NB4 (cell line): ENCODE measurements around the gene TCF12.

Experiments
- MYC ChIP-seq: IDR thresholded peaks from 2 replicates; pipeline ENCODE4 v1.6.1; 2011; ENCODE audit warnings: low read depth, low read length
- POLR2A ChIP-seq: IDR thresholded peaks from 2 replicates; pipeline ENCODE4 v1.6.1; 2011; ENCODE audit warnings: mild to moderate bottlenecking; ENCODE audit not compliant: insufficient read length; ENCODE audit errors: extremely low read depth
- TF ChIP-seq, protein P1 (sequence below): IDR thresholded peaks from one replicate; pipeline ENCODE4 v1.5.1; 2012; ENCODE audit warnings: low read depth, low read length
- TF ChIP-seq, protein P2 (sequence below): IDR thresholded peaks from 2 replicates; pipeline ENCODE4 v1.6.1; 2011; ENCODE audit warnings: low read depth, low read length

DNA sequence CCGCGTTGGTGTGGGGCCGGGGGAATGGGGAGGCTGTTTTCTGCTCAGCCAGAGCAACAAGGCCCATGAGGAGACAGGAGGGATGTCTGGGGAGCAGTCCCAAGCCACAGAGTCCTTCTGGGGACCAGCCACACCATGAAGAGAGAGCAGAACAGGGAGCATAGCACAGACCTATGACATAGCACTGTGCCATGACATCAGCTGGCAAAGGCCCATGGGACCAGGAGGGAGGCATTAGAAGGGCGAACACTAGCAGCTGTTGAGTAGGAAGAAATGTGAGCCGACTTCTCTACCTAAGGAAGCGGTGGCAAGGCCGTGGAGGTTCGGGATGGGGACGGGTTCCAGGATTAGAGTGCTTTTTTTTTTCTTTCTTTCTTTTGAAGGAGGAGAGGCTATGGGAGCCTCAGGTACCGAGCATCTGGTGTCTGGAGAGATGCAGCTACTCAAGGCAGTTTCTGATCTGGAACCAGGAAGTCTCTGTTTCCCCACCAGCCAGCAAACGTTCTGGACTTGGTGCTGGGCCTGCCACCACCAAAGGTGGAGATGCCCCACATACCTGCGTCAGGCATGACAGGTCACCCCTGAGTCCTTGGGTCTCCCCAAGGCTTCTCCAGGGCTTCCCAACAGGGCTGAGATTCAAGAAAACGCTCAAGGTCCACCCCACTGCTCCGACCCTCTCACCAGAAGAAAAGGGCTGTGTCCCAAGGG is 380.6 kb downstream of the TCF12 start:
- TF ChIP-seq, protein P1, sequence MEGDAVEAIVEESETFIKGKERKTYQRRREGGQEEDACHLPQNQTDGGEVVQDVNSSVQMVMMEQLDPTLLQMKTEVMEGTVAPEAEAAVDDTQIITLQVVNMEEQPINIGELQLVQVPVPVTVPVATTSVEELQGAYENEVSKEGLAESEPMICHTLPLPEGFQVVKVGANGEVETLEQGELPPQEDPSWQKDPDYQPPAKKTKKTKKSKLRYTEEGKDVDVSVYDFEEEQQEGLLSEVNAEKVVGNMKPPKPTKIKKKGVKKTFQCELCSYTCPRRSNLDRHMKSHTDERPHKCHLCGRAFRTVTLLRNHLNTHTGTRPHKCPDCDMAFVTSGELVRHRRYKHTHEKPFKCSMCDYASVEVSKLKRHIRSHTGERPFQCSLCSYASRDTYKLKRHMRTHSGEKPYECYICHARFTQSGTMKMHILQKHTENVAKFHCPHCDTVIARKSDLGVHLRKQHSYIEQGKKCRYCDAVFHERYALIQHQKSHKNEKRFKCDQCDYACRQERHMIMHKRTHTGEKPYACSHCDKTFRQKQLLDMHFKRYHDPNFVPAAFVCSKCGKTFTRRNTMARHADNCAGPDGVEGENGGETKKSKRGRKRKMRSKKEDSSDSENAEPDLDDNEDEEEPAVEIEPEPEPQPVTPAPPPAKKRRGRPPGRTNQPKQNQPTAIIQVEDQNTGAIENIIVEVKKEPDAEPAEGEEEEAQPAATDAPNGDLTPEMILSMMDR, result no peak
- TF ChIP-seq POLR2A (no peak), MYC (no peak)
- TF ChIP-seq, protein P2, sequence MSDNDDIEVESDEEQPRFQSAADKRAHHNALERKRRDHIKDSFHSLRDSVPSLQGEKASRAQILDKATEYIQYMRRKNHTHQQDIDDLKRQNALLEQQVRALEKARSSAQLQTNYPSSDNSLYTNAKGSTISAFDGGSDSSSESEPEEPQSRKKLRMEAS, result no peak
